Muscle layer of colon (tissue), 2 donors: ENCODE data around the gene ART1.
"Not testable (repeated sequence)": the region's sequence is repeated elsewhere in the genome, so short reads cannot be mapped to it uniquely, and the experiment has no call there.

Experiments used
- H3K27ac ChIP-seq: one replicate; pipeline ENCODE4 v1.7.0; 2013; ENCODE audit warnings: low read depth, mild to moderate bottlenecking, low read length, moderate library complexity
- H3K27me3 ChIP-seq, 2 donors: one replicate each; pipeline ENCODE4 v1.7.0; 2013; ENCODE audit warnings: low read length in 2 of 2, mild to moderate bottlenecking in 2 of 2; ENCODE audit not compliant: insufficient read depth in 2 of 2, control insufficient read depth in 1 of 2
- H3K36me3 ChIP-seq: one replicate; pipeline ENCODE4 v1.7.0; 2013; ENCODE audit warnings: mild to moderate bottlenecking, low read length; ENCODE audit not compliant: insufficient read depth
- H3K4me1 ChIP-seq: one replicate; pipeline ENCODE4 v1.7.0; 2013; ENCODE audit warnings: mild to moderate bottlenecking, low read length; ENCODE audit not compliant: insufficient read depth
- H3K4me3 ChIP-seq, 2 donors: one replicate each; pipeline ENCODE4 v1.7.0; 2013; ENCODE audit warnings: low read length in 2 of 2, low read depth in 1 of 2, mild to moderate bottlenecking in 1 of 2, moderate library complexity in 1 of 2
- H3K9ac ChIP-seq: one replicate; pipeline ENCODE4 v1.7.0; 2013; ENCODE audit warnings: low read length
- H3K9me3 ChIP-seq: one replicate; pipeline ENCODE4 v1.7.0; 2013; ENCODE audit warnings: mild to moderate bottlenecking, low read length
- donor health status: abdominal sarcoma.
- donor health status: Adenocarcinoma of cecum.

ART1 gene

DNA sequence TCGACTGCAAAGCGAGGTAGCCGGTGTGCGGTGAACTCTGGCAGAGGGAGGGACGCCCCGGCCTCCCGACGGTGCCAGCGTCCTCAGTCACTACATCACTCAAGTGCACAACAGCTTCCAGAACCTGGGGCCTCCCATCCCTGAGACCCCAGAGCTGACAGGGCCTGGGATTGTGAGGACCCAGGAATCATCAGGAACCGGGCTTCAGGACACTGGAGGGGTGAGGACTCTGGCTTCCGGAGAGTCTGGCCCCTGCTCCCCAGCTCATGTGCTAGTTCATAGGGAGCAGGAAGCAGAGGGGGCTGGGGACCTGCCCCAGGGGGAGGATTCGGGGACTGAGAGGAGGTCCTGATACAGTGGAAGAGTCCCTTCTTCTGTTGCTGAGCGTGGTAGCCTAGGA is 7.7 kb upstream of the ART1 start:
- Histone ChIP-seq H3K27me3 (peaks cover 0 to under 1% of the 10 kb centered on the region in 2 donors), H3K4me3 (no peak overlapping the region), H3K4me1 (peaks cover 1% of the 10 kb centered on the region), H3K36me3 (no peaks in the 10 kb centered on the region), H3K27ac (no peak overlapping the region), H3K9me3 (no peaks in the 10 kb centered on the region), H3K9ac (no peak overlapping the region)

DNA sequence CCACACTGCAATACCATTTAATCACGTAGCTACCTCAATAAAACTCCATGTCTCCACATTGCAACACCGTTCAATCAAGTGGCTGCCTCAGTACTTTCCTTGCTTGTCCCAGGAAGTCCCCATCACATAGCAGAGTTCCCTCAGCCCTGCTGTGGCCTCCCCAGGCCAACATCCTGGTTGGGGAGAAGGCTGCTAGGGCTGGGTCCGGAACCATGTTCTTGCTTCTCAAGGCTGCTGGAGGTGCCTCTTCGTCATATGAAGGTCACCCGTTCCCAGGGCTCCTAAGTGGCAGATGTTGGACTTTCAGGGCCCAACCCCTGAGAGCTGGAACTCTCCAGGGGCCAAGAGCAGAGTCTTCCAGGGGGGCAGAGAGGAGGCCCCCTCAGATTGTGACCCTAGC is 6.4 kb upstream of the ART1 start:
- Histone ChIP-seq H3K4me1 (peaks cover 9% of the 10 kb centered on the region), H3K9me3 (no peaks in the 10 kb centered on the region), H3K27ac (no peak overlapping the region), H3K4me3 (no peak overlapping the region), H3K36me3 (no peaks in the 10 kb centered on the region), H3K9ac (no peak overlapping the region), H3K27me3 (peaks cover 0 to 13% of the 10 kb centered on the region in 2 donors)

DNA sequence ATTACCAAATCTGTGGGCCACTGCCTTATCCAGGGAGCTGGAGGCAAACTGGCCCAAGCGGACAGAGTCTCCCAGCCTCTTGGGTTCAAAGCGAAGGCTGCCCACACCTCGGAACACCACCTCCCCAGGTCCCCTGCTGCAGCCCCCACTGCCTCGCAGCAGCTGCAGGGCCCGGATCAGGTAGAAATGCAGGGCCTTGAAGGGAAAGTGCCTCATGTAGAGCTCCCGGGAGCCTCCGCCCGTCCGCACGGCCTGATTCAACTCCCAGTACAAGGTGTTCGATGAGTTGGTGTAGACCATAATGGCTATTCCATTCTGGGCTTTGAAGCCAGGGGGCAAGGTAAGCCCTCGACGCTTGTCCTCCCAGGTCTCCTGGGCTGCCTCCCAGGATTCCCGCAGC is 5.1 kb upstream of the ART1 start:
- Histone ChIP-seq H3K9ac (no peak overlapping the region), H3K4me3 (no peak overlapping the region), H3K27me3 (peaks cover 0 to 16% of the 10 kb centered on the region in 2 donors), H3K9me3 (no peaks in the 10 kb centered on the region), H3K27ac (no peak overlapping the region), H3K36me3 (no peaks in the 10 kb centered on the region), H3K4me1 (peaks cover 9% of the 10 kb centered on the region)

DNA sequence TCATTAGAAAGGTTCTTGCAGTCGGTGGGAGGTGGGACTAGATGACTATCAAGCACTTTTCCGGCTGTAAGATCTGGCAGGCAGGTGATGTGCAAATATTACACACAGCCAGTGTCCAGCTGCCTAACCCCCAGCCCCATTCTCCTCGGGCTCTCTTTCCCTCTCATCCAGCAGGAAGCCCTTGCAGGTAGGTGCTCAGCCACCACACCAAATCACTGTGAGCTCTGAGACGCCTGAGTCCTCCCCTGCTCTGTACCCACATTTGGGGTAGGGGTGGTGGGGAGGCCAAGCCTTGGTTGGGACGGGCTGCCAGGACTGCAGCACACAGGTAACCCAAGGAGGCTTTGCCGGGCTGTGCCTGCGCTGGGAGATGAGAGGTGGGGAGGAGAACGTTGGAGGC is 3.7 kb upstream of the ART1 start:
- no peak overlapping the region for H3K4me3 ChIP-seq
- peaks cover 0 to 24% of the 10 kb centered on the region in 2 donors for H3K27me3 ChIP-seq
- no peak overlapping the region for H3K9ac ChIP-seq
- no peaks in the 10 kb centered on the region for H3K36me3 ChIP-seq
- H3K27ac ChIP-seq = no peak overlapping the region
- H3K4me1 ChIP-seq = peaks cover 9% of the 10 kb centered on the region
- no peaks in the 10 kb centered on the region for H3K9me3 ChIP-seq

DNA sequence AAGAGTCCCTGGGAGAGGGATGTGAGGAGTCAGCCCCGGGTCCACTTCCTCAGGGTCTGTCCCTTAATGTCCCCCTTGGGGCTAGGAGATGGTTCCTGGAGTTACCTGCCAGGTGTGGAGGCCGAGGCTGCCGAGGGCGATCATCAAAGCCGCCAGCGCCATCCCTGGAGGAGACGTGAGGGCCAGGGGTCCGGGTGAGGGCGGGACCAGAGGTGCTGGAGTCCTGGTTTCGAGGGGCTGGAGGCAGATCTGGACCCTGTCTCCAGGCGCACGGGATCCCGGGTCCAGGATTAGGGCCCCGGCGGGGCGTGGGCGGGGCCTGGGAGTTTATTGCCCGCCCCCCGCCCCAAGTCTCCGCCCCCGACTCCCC is 3.2 kb upstream of the ART1 start, which contains the start of gene ART5:
Gene ART5, minus strand, starts transcription at position 292 of the 370 bp plus-strand sequence. Its CDS starts 130 bp downstream, at position 162.
- Histone ChIP-seq H3K9me3 (no peaks in the 10 kb centered on the region), H3K4me1 (peaks cover 9% of the 10 kb centered on the region), H3K4me3 (peak within 1 kb of the TSS; percentile 31 to 70), H3K9ac (peak within 1 kb of the TSS; percentile 33), H3K27ac (no peak within 1 kb of the TSS), H3K36me3 (no peaks in the 10 kb centered on the region), H3K27me3 (peaks cover 0 to 24% of the 10 kb centered on the region in 2 donors)

DNA sequence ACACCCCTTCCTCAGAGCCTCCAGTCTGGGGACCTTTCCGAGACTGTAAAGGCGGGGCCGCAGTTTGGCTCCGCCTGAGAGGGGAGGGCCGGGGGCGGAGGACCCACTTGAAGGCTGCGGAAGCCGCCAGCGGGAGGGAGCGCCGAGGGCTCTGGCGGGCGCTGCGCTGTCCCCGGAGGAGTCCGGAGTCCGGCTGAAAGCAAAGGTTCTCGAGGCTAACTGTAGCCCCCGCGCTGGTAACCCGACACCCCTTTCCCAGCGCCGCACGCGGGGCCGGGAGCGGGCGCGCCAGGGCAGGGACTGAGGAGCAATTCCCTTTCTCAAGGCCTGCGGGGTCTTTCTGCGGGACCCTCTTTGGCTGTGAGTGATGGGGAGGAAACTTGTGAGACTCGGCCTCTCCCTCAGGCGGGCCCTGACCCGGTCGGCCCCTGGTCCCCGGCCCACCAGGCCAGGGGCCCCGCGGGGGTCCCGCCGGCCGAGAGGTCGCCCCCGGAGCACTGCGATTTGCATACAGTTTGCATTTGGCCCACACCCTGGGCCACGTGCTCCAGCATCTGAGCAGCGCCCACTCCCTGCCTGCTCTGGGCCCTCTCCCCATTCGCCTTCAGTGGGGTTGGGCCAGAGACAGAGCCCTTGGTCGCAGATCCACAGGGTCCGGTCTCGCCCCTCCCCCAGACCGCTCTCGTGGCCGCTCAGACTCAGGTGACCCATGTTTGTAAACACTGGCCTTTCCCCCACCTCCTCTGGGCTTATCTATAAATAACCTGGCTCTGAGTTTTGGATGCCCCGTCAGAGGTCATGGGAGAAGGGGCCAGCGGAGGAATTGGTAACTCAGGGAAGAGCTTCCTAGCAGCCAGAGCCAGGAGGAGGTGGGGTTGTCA is 2.6 kb upstream of the ART1 start:
- Histone ChIP-seq H3K27me3 (peaks cover 0 to 24% of the 10 kb centered on the region in 2 donors), H3K4me1 (peaks cover 9% of the 10 kb centered on the region), H3K4me3 (peak overlapping the region; percentile 31 to 70), H3K27ac (no peak overlapping the region), H3K36me3 (no peaks in the 10 kb centered on the region), H3K9ac (peak overlapping the region; percentile 33), H3K9me3 (no peaks in the 10 kb centered on the region)

DNA sequence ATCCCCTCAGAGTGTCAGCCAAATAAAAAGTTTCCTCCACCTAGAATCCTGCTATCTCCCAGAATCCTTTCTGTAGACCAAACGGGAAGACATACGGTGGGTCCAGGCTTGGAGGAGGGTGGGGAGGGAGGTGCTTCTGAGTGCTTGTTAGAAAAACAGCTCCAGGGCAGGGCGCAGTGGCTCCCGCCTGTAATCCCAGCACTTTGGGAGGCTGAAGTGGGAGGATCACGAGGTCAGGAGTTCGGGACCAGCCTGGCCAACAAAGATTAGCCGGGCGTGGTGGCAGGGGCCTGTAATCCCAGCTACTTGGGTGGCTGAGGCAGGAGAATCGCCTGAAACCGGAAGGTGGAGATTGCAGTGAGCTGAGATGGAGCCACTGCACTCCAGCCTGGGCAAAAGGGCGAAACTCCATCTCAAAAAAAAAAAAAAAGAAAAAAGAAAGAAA is 1.8 kb upstream of the ART1 start:
- not testable (repeated sequence) for H3K9ac ChIP-seq, H3K27ac ChIP-seq

DNA sequence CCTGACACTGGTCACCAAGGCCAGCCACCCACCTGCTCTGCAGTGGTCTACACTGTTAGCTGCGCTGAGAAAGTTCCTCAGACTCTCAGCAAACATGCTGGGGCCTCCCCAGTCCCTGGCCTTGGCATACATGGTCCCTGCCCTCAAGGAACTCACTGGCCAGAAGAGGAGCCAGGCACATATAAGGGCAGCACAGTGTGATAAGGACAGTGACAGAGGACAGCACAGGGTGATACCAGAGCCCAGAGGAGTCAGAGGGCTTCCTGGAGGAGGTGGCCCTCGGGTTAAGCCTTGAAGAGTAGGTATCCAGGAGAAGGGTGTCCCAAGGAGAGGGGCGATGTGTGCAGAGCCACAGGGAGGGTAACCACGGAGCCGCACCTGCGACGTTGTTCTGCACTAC is 624 bp downstream of the ART1 start:
- H3K36me3 ChIP-seq = no peaks in the 10 kb centered on the region
- H3K4me3 ChIP-seq = no peak overlapping the region
- no peak overlapping the region for H3K27ac ChIP-seq
- no peak overlapping the region for H3K9ac ChIP-seq
- H3K4me1 ChIP-seq = peaks cover 9% of the 10 kb centered on the region
- H3K27me3 ChIP-seq = peaks cover 0 to 24% of the 10 kb centered on the region in 2 donors
- H3K9me3 ChIP-seq = no peaks in the 10 kb centered on the region

More for the DNA sequence above, 1.8 kb upstream of the ART1 start:
- Histone ChIP-seq H3K27me3 (peaks cover 0 to 24% of the 10 kb centered on the region in 2 donors), H3K4me3 (peak overlapping the region in 1 of 2 donors; percentile 70)
- not testable (repeated sequence) for H3K4me1 ChIP-seq, H3K9me3 ChIP-seq, H3K36me3 ChIP-seq

DNA sequence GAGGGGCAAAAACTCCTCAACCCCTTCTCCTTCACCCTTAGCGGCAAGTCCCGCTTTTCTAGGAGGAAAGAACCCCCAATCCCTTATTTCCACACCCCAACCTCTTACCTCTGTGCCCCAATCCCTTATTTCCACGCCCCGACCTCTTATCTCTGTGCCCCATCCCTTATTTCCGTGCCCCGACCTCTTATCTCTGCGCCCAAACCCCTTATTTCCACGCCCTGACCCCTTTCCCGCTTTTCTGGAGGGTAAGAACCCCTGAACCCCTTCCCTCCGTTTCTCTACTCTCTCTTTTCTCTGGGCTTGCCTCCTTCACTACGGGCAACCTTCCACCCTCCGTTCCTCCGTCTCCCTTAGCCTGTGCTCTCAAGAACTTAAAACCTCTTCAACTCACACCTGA is 3.9 kb downstream of the ART1 start:
- H3K36me3 ChIP-seq, H3K9me3 ChIP-seq, H3K27me3 ChIP-seq, H3K4me1 ChIP-seq, H3K27ac ChIP-seq, H3K9ac ChIP-seq, H3K4me3 ChIP-seq: not testable (repeated sequence)

DNA sequence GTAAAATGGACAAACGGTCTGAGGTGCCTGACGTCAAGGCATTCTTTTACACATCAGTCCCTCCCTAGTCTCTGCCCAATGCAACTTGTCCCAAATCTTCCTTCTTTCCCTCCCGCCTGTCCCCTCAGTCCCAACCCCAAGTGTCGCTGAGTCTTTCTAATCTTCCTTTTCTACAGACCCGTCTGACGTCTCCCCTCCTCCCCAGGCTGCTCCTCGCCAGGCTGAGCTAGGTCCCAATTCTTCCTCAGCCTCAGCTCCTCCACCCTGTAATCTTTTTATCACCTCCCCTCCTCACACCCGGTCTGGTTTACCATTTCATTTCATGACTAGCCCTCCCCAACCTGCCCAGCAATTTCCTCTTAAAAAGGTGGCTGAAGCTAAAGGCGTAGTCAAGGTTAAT is 4.4 kb downstream of the ART1 start:
- not testable (repeated sequence) for H3K27ac ChIP-seq

DNA sequence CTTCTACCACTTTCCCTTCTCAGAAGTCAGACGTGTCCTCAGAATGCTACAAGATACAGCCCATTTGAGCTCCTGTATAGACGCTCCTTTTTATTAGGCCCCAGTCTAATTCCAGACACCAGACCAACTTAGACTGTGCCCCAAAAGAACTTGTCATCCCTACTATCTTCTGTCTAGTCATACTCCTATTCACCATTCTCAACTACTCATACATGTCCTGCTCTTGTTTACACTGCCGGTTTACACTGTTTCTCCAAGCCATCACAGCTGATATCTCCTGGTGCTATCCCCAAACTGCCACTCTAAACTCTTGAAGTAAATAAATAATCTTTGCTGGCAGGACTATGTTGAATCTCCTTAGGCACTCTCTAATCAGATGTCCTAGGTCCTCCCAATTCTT is 7.6 kb downstream of the ART1 start:
- not testable (repeated sequence) for H3K27ac ChIP-seq, H3K9me3 ChIP-seq, H3K4me1 ChIP-seq, H3K4me3 ChIP-seq, H3K9ac ChIP-seq, H3K27me3 ChIP-seq, H3K36me3 ChIP-seq

More for the DNA sequence above, 4.4 kb downstream of the ART1 start:
- H3K4me3 ChIP-seq, H3K27me3 ChIP-seq, H3K9me3 ChIP-seq, H3K36me3 ChIP-seq, H3K9ac ChIP-seq, H3K4me1 ChIP-seq: not testable (repeated sequence)

DNA sequence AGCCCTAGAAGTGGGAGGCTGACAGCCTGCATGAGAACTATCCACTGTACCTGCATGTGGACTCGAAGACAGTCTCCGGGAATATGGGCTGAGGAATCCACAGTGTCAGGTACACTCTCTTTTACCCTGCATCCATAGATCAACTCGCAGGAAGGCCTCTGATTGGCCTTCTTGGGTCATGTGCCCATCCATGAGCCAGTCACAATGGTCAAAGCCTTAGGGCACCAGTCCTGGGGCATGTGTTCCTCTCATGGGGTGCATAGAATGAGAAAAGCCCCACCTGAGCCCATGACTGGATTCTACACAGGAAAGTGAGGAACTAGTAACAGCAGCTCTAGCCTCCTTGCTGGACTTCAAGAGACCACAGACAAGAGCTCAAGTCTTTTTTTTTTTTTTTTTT is 10.6 kb downstream of the ART1 start:
- Histone ChIP-seq H3K36me3 (no peaks in the 10 kb centered on the region), H3K9ac (no peak overlapping the region), H3K27me3 (no peaks in the 10 kb centered on the region), H3K9me3 (no peaks in the 10 kb centered on the region), H3K27ac (no peak overlapping the region), H3K4me3 (no peak overlapping the region), H3K4me1 (no peaks in the 10 kb centered on the region)
